Ammon's horn (tissue), 1 donor: ENCODE measurements around the gene FZD4.
"Not testable (repeated sequence)": the region's sequence is repeated elsewhere in the genome, so short reads cannot be mapped to it uniquely, and the experiment has no call there.

Source experiments
- DNase-seq: peaks from one replicate; pipeline ENCODE4 v3.0.0-alpha.2; 2016; ENCODE audit warnings: low spot score

Gene FZD4

DNA sequence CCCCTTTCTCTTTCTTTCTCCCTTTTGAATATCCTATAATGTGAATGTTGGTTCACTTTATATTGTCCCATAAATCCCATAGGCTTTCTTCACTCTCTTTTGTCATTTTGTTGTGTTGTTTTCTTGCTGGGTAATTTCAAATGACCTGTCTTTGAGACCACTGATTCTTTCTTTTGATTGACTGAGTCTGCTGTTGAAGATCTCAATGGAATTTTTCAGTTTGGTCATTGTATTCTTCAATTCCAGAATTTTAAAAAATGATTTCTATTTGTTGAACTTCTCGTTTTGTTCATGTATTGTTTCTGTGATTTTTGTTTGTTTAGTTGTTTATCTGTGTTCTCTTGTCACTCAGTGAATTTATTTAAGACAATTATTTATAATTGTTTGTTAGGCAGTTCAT, 17.5 kb upstream of the FZD4 start:
- DNase-seq, result no peak

DNA sequence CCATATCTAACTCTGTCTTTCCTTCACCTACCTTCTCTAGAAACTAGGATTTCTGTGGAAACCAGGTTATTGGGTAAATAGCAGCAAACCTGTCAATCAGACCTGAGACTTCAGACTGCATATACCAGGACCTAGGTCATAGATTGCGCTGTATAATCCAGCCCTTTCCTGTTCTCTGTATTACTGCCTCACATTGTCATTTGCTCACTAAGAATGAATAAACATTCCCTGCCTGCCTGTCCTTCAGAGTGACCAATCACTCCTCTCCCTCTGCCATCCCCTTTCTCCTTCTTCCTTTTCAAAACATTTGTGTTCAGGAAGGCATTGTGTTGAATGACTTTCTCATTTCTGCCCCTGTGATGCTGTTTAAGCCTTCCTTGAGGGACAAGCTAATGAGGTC, 14.1 kb upstream of the FZD4 start:
- DNase-seq, result no peak

DNA sequence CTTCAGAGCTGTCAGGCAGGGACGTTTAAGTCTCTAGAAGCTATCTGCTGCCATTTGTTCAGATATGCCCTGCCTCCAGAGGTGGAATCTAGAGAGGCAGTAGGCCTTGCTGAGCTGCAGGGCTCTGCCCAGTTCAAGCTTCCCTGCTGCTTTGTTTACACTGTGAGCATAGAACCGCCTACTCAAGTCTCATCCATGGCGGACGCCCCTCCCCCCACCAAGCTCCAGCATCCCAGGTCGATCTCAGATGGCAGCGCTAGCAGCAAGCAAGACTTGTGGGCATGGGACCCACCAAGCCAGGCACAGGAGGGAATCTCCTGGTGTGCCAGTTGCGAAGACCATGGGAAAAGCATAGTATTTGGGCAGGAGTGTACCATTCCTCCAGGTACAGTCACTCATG, 12.4 kb upstream of the FZD4 start:
- not testable (repeated sequence) for DNase-seq

DNA sequence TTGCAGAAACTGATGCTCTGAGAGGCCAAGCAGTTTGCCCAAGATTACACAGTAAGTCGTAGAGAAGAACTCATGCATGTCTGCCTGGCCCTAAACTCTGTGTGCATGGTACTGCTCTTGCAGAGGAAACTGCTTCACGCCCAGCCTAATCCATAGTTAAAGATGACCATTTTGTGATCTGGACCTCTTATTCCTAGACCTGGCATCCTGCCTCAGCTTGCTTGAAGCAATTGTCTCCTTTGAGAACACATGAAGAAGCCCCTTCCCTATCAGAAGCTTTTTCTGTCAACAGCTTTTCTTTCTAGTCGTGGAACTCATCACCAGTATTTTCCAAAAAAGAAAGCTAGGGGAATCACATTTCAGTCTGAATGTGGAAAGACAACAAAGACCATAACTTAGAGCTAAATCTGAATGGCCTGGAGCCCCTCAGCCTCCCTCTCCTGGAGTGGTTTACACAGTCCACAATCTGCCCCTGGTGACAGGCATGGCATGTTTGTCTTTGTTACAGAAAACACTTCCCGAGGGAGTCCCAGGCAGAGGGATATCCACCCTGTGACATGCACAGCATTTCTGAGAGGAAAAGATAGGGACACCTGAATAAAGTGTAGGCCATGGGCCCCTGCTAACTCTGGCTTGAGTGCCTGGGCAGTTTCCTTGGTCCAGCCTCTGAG, 2.9 kb upstream of the FZD4 start:
- no peak for DNase-seq

DNA sequence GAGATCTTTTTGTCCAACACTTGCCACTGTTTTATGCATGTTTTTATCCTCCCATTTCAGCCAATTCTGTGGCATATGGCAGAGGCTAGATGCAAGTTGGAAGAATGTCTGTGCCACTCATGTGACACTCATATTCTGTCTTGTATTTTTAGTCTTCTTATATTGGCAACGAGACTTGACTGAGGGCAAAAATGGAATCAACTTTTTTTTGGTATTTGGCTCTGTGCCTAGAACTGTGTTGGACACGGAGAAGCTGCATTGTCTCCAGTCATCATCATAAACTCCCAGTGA, 1.7 kb upstream of the FZD4 start:
- DNase-seq, result no peak

DNA sequence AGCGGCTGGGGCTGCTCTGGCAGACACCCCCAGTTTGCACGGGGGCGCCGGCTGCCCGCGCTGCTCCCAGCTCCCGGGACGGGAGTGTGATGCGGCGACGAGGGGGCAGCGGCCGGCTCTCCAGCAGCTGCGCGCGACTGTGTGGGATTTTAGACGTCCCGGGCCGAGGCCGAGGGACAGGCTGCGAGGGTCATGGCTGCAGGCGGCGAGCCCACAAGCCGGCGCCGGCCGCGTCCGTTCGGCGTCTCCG, 159 bp downstream of the FZD4 start:
- no peak for DNase-seq

DNA sequence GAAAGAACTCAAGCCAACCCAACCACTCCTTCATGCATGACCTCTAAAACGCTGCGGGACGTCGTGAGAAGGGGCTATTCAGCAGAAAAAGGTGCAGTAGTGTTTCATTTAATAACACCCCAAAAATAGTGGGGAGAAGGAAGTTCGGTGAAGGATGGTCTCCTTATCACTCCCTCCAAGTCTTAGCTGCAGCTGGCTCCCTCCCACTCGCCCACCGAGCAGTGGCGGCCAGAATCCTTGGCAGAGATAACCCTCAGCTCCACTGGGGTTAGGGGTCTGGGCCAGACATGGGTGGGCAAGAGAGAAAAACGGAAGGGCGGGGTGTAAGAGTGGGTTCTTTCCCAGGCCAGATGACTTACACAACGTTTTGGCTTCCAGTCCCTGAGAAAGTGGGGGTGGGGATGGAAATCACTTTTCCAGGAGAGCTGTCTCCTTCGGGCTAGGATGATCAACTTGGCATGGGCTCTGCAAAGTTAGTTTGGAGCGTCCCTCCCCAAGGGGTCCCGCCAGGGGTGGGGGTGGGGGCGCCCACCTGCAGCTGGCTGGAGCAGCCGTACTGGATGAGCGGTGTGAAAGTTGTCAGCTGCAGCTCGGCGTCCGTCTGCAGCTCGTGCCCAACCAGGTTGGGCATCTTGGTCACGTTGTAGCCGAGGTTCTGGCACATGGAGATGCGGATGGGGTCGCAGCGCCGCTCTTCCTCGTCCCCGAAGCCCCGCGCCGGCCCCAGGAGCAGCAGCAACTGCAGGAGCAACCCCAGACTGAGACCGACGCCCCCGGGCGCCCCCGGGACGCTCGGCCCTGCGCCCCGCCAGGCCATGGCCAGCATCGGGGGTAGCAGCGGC, 705 bp downstream of the FZD4 start:
- peak; percentile 22 for DNase-seq

DNA sequence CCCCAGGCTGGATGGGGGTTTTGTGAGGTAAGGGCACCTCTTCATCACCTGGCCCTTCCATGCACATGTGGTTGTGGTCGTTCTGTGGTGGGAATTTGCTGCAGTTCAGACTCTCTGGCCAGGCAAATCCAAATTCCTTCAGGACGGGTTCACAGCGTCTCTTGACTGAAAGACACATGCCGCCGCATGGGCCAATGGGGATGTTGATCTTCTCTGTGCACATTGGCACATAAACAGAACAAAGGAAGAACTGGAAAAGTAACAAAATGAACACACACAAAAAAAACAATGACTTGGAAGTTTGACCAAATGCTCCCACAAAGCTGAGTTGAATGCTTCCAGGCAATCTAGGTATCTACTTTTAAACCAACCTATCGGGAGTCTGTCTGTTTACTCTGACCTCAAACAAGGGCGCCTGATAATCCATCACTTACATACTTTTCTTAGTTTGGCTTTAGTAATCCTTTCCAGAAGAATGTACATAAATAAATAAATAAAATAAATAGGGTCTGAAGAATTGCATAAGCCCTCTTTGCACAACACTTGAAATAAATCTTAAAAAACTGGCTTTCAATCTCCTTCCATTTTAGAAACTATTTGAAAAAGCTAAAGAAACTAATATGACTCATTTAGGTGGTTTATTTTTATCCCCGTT, 2.8 kb downstream of the FZD4 start:
- no peak for DNase-seq

DNA sequence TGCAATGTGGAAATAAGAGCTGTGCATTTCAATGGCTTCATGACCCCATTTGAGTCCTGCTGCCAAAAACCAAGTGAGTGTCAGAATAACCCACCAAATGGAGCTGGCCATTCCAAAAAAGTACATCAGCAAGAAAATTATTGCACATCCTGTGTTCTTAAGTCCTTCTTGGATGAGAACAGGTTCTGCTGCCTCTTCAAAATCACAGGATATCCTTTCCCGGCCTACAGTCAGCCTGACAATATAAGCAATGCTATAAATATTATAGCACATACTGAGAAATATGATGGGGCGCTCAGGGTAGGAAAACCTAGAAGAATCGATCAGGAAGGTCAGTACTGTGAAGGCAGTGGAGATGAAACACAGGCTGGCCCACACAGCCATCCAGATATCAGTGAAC, 3.5 kb downstream of the FZD4 start:
- DNase-seq, result no peak

DNA sequence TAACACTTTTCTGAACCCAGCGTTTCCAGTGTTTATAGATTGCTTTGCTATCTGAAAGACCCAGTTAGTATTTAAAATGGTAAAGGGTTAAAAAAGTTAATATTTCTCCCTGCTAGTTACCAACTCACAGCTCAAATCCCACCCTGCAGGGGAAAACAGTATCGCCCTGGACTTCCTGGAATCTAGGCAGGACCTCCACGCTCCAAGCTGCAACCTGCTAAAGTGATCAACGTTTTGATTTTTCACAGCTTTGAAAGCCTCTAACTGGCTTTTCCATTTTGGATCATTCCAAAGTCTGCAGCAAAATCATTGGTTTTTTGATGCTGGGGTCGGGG, 4.6 kb downstream of the FZD4 start:
- no peak for DNase-seq

DNA sequence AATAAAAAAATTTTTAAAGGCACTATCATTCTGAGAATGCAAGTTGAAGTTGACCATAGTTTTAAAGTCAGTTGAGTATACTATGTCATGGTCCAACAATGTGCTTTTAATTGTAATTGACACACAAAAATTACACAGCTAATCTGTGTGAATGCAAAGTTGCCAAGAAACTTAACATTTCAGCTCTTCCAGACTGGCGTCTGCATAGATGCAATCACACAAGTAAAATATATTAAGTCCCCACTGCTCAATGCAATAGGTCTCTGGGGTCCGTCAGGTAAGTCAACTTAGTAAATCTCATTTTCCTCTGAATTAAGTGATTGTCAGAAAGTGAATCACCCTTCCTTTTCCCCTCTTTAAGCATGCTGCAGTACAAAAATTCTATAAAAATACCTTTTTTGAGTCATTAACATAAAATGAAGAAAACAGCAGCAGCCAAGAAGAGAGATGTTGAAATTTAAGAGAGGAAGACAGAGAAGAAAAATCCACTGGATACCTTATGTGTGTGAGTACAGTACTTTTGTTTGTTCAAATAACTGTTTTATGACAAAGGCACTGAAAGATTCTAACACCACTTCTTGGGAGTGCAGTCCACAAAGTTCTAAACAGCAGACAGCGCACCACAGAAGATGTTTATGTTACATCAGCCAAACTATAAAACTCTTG, 5.1 kb downstream of the FZD4 start:
- no peak for DNase-seq

DNA sequence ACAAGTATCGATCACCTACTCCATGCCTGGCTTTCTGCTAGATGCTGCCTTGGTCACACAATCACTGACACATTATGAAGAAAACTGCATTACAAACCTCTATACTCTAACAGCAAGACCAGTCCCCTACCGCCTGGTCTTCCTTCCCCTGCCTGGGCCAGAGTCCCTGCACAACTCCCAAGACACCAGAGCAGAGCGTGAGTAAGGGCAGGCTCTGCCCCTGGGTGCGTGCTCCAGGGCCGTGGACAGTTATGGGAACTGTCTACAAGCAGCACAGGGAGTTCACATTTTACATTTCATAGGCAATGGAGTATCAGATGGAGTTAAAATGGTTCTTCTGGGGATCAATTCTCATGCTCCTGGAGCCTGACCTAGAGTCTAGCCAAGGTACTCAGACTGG, 6.5 kb downstream of the FZD4 start:
- no peak for DNase-seq

DNA sequence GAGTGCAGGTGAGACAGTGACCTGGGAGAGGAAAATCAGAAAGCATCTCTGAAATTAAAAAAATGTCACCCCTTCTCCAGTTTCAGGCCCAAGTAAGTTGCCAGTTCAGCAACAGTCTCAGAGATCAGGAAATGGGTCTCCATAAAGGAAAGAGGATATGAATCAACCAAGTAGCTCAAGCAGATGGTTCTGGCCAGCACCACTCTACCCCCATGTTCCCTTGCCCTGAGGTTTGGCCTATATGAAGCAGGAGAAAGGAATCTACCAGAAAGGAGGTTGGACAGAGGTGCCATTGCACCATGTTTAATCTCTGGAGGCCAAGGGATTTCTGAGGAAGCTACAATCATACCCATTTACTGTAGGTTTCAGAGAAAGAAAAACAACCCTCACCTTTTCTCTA, 7.7 kb downstream of the FZD4 start:
- DNase-seq, result no peak

DNA sequence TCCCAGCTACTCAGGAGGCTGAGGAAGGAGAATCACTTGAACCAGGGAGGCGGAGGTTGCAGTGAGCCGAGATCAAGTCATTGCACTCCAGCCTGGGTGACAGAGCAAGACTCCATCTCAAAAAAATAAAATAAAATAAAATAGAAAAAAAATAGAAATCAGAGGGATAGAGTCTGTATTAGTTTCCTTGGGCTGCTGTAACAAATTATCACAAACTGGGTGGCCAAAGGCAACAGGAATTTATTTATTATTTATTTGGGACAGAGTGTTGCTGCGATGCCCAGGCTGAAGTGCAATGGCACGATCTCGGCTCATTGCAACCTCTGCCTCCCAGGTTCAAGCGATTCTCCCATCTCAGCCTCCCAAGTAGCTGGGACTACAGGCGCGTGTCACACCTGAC, 11.7 kb downstream of the FZD4 start:
- DNase-seq, result not testable (repeated sequence)

DNA sequence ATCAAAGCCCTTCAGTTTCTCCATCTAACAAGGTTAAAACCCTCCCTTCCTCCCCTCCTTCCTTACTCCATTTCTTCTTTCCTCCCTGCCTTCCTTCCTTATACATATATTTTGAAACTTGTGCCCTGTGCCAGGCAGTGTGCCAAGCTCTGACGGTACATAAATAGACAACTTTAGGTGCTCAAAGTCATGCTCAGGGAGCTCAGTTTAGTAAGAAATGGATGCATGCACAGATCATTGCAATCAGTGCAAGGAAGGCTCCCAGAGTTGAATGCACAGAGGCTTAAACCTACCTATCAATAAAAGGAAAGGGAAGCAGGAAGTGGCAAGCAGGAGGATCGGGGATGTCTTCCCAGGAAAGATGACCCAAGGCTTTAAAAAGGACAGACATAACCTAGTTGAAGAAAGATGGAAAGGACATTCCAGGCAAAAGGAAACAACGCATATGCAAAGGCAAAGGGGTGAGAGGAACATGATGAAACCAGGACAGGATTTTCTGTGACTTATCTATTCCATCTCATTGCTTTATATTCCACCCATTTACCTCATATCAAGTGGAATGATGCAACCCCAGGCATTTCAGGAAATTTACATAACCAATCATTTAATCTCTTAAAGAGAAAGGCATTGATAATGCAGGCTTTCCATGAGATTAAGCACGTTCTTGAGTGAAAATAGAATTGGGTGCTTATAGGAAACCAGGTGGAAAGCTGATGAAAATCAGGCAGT, 13.2 kb downstream of the FZD4 start:
- no peak for DNase-seq

DNA sequence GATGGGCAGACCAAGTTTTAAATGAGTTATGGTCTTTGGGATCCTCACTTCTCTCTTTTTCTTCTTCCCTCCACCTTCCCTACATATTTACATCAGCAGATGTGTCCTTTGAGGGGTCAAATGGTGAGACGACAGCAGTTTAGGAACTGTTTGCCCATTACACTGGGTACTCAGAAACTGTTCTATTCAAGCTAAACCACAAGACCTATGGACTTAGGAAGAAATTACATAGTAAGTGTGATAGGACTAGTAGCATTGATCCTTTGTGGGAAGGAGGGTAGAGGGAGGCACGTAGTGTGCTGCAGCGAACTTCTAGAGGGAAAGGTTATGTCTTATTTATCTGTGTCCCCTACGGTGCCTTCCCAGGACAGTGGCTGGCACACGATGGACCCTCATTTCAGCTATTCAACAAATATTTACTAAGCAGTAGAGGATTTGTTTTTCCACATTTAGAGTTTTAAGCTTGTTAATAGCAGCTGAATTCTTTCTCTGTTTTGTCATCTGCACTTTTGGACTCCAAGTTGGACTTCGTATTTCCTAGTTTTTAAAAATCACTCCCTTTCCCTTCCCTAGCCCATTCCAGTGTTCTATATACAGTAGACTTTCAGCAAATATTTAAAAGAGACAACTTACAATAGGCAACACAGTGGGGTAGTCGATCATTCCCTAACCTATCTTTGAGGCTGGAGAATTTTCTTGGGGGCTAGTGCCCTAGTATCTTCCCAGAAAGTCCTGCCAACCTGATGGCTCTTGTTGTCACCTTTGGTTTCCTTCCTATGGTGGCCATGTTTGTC, 13.9 kb downstream of the FZD4 start:
- no peak for DNase-seq

DNA sequence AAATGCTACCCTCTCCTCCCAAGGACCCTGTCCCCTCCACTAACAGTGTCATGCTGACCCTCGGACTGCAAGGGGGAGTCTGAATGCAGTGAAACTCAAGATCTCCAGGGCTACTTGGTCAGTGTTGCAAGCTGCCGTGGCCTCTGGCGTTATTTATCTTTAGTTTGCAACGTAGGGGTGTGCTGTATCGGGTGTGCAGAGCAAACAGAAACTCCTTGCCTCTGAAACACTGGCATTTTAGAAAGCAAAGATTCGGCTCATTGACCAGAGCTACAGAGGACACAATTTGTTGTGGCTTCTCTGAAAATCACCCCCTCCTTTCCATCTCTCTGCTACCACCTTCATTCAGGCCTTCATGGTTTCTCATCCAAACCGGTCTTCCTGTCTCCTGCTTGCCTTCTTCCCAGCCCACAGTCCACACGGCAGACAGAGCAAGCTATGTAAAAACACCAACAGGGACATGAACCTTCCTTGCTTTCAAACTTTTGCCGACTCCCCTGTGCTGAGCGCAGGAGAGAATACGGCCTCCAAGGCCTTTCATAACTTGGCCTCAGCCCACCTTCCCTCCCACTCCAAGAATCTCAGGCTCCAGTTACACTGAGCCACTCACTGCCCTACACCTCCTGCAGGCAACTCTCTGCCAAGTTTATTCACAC, 14.9 kb downstream of the FZD4 start:
- no peak for DNase-seq

DNA sequence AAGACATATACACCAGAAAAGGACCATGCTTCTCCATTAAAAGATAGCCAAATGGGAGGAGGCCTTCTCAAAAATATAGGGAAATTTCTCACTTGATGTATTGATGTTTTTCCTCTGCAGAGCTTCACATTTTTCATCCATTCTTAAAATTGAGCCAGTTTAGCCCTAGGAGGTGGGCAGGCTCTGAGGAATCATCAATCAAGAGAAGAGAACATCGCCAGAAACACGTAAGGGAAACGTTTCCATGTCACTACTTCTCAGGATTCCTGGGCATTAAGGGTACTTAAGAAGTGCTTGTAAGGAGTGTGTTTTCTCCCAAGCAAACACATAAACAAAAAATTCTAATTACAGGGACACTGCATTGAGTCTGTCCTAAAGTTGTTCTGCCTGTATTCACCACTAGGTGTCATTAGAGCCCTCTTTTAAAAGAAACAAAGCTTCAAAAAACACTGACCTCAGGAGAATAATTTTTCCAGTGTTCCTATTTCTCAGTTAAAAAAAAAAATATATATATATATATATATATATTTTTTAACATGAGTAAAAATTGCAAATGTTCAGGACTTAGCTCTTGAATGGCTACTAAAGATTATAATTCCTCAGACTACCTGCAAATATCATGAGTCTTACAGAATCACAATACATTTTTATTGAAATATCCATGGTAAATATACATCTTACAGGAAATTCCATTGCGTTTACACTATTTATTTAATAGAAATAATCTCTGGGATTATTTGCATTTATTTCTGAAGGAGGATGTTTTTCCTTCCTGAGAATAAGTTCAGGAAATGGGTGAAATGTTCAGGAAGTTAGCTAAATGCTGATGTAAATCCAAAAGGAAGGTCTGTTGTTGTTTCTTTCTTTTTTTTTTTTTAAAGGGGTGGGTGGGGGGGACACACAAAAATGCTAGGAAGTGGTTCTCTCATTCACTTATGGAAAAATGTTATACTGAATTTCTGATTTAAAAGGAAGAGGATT, 16.0 kb downstream of the FZD4 start:
- DNase-seq, result peak; percentile 60

DNA sequence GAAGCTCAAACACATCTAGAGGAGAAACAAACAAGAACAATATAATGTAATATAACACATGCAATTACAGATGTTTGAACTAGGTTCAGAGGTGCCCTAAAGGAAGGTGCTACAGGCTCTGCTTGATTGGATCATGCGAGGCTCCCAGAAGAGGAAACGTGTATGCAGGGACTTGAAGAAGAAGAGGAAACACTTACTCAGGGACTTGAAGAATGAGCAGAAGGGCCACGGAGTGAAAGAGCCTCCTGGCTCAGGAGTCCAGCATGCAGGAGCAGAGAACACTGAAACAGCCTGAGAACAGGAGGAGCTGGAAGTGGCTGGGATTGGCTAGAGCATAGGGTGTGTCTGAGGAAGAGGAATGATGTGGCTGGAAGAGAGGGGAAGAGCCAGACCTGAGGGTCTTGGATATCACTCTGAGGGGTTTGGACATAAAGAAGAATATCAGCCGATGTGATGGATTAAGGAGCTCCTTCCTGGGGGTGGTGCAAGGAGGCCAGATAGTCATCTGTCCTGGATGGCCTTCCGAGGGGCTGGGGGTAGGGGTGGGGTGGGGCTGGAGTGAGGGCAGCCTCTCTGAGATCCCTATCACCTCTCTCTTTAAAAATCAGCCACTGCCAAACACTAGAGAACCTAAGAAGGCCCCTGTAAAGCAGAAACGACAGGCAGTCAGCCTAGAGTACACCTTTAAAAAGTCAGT, 16.8 kb downstream of the FZD4 start:
- no peak for DNase-seq
